Muscle layer of colon (tissue), 2 donors: Measurements from ENCODE around the gene ABCF3.
"Not testable (repeated sequence)": the region's sequence is repeated elsewhere in the genome, so short reads cannot be mapped to it uniquely, and the experiment has no call there.

Experiments
- H3K27ac ChIP-seq: one replicate; pipeline ENCODE4 v1.7.0; 2013; ENCODE audit warnings: low read depth, mild to moderate bottlenecking, low read length, moderate library complexity
- H3K27me3 ChIP-seq, 2 donors: one replicate each; pipeline ENCODE4 v1.7.0; 2013; ENCODE audit warnings: low read length in 2 of 2, mild to moderate bottlenecking in 2 of 2; ENCODE audit not compliant: insufficient read depth in 2 of 2, control insufficient read depth in 1 of 2
- H3K36me3 ChIP-seq: one replicate; pipeline ENCODE4 v1.7.0; 2013; ENCODE audit warnings: mild to moderate bottlenecking, low read length; ENCODE audit not compliant: insufficient read depth
- H3K4me1 ChIP-seq: one replicate; pipeline ENCODE4 v1.7.0; 2013; ENCODE audit warnings: mild to moderate bottlenecking, low read length; ENCODE audit not compliant: insufficient read depth
- H3K4me3 ChIP-seq, 2 donors: one replicate each; pipeline ENCODE4 v1.7.0; 2013; ENCODE audit warnings: low read length in 2 of 2, low read depth in 1 of 2, mild to moderate bottlenecking in 1 of 2, moderate library complexity in 1 of 2
- H3K9ac ChIP-seq: one replicate; pipeline ENCODE4 v1.7.0; 2013; ENCODE audit warnings: low read length
- H3K9me3 ChIP-seq: one replicate; pipeline ENCODE4 v1.7.0; 2013; ENCODE audit warnings: mild to moderate bottlenecking, low read length
- donor health status: abdominal sarcoma.
- donor health status: Adenocarcinoma of cecum.

Gene ABCF3

GRCh38 chr3:184154885-184155643 is 30.9 kb upstream of the ABCF3 start, which contains the start of gene DVL3:
Gene DVL3 (plus strand): TSS chr3:184155377. CDS start chr3:184155636, 259 bp downstream.
- Histone ChIP-seq H3K27me3 (no peaks in the 10 kb centered on the region), H3K27ac (peak within 1 kb of the TSS; percentile 91), H3K9ac (peak within 1 kb of the TSS; percentile 83), H3K4me3 (peak within 1 kb of the TSS; percentile 98 to 99), H3K9me3 (no peaks in the 10 kb centered on the region), H3K36me3 (no peaks in the 10 kb centered on the region), H3K4me1 (peaks cover 37% of the 10 kb centered on the region)

GRCh38 chr3:184155644-184156521 is 30.1 kb upstream of the ABCF3 start:
- H3K9ac ChIP-seq, result peak overlapping the region; percentile 83
- peaks cover 45% of the 10 kb centered on the region for H3K4me1 ChIP-seq
- H3K27me3 ChIP-seq, result no peaks in the 10 kb centered on the region
- H3K36me3 ChIP-seq, result no peaks in the 10 kb centered on the region
- peak overlapping the region; percentile 85 for H3K27ac ChIP-seq
- peak overlapping the region; percentile 98 to 99 for H3K4me3 ChIP-seq
- no peaks in the 10 kb centered on the region for H3K9me3 ChIP-seq

GRCh38 chr3:184156522-184156955 is 29.5 kb upstream of the ABCF3 start:
- peak overlapping the region; percentile 83 for H3K9ac ChIP-seq
- peak overlapping the region; percentile 85 for H3K27ac ChIP-seq
- H3K4me1 ChIP-seq, result peaks cover 52% of the 10 kb centered on the region
- H3K9me3 ChIP-seq, result no peaks in the 10 kb centered on the region
- H3K4me3 ChIP-seq, result peak overlapping the region; percentile 98 to 99
- no peaks in the 10 kb centered on the region for H3K36me3 ChIP-seq
- no peaks in the 10 kb centered on the region for H3K27me3 ChIP-seq

GRCh38 chr3:184157206-184157605 is 28.8 kb upstream of the ABCF3 start:
- Histone ChIP-seq H3K27ac (peak overlapping the region; percentile 85), H3K9ac (peak overlapping the region; percentile 83), H3K4me3 (peak overlapping the region; percentile 98 to 99), H3K9me3 (no peaks in the 10 kb centered on the region), H3K4me1 (peaks cover 59% of the 10 kb centered on the region), H3K36me3 (no peaks in the 10 kb centered on the region), H3K27me3 (no peaks in the 10 kb centered on the region)

- H3K9me3 ChIP-seq, result no peaks in the 10 kb centered on the region
- no peak overlapping the region for H3K9ac ChIP-seq
- H3K27ac ChIP-seq, result no peak overlapping the region
- H3K4me3 ChIP-seq, result no peak overlapping the region
- peaks cover 70% of the 10 kb centered on the region for H3K4me1 ChIP-seq
- H3K27me3 ChIP-seq, result no peaks in the 10 kb centered on the region
- peaks cover 4% of the 10 kb centered on the region for H3K36me3 ChIP-seq
Observed at GRCh38 chr3:184158404-184158803, 27.6 kb upstream of the ABCF3 start.

- peaks cover 25% of the 10 kb centered on the region for H3K36me3 ChIP-seq
- peaks cover 66% of the 10 kb centered on the region for H3K4me1 ChIP-seq
- H3K9me3 ChIP-seq, result no peaks in the 10 kb centered on the region
- H3K9ac ChIP-seq, result peak overlapping the region; percentile 11
- peak overlapping the region in 1 of 2 donors; percentile 11 for H3K4me3 ChIP-seq
- peak overlapping the region; percentile 79 for H3K27ac ChIP-seq
- no peaks in the 10 kb centered on the region for H3K27me3 ChIP-seq
Observed at GRCh38 chr3:184160456-184160855, 25.5 kb upstream of the ABCF3 start.

GRCh38 chr3:184162571-184163070 is 23.4 kb upstream of the ABCF3 start:
- not testable (repeated sequence) for H3K9me3 ChIP-seq, H3K4me3 ChIP-seq, H3K27ac ChIP-seq, H3K27me3 ChIP-seq, H3K9ac ChIP-seq
- Histone ChIP-seq H3K36me3 (peaks cover 47% of the 10 kb centered on the region), H3K4me1 (peaks cover 57% of the 10 kb centered on the region)

- Histone ChIP-seq H3K4me1 (peaks cover 47% of the 10 kb centered on the region), H3K27me3 (no peaks in the 10 kb centered on the region), H3K4me3 (no peak overlapping the region), H3K27ac (no peak overlapping the region), H3K9ac (no peak overlapping the region), H3K36me3 (peaks cover 63% of the 10 kb centered on the region), H3K9me3 (no peaks in the 10 kb centered on the region)
Observed at GRCh38 chr3:184164648-184165330, 21.2 kb upstream of the ABCF3 start.

- Histone ChIP-seq H3K27me3 (no peaks in the 10 kb centered on the region), H3K9ac (no peak overlapping the region), H3K4me3 (no peak overlapping the region), H3K27ac (no peak overlapping the region), H3K4me1 (peaks cover 42% of the 10 kb centered on the region), H3K9me3 (no peaks in the 10 kb centered on the region), H3K36me3 (peaks cover 65% of the 10 kb centered on the region)
Observed at GRCh38 chr3:184165543-184165942, 20.5 kb upstream of the ABCF3 start.

GRCh38 chr3:184166671-184167070 is 19.3 kb upstream of the ABCF3 start:
- Histone ChIP-seq H3K4me1 (peaks cover 30% of the 10 kb centered on the region), H3K27me3 (no peaks in the 10 kb centered on the region), H3K9ac (no peak overlapping the region), H3K27ac (no peak overlapping the region), H3K36me3 (peaks cover 76% of the 10 kb centered on the region), H3K4me3 (no peak overlapping the region), H3K9me3 (no peaks in the 10 kb centered on the region)

- Histone ChIP-seq H3K27me3 (no peaks in the 10 kb centered on the region), H3K27ac (no peak overlapping the region), H3K9me3 (no peaks in the 10 kb centered on the region), H3K9ac (no peak overlapping the region), H3K36me3 (peaks cover 87% of the 10 kb centered on the region), H3K4me3 (no peak overlapping the region), H3K4me1 (peaks cover 19% of the 10 kb centered on the region)
Observed at GRCh38 chr3:184167786-184168185, 18.2 kb upstream of the ABCF3 start.
